GM12878 (cell line): Measurements from ENCODE around the gene COTL1. TPM values are rescaled to one million over a fixed set of nuclear protein-coding genes. Genes with fewer than 3 reads are reported as not detected.

ENCODE experiments used
- ATAC-seq: fragments of 200-7000 bp; cut with Tn5 transposase; 3 replicates; pipeline ENCODE4 v1.9.1; 2020; ENCODE audit warnings: mild to moderate bottlenecking, moderate library complexity
- BruUV-seq: library from RNA; stranded (reverse); fragments of 400-500 nt; replicated peaks from 2 replicates; lab custom pipeline; 2021; lab: Mats Ljungman, UMichigan
- CTCF ChIA-PET: fragments of 300-600 bp; sonication (Branson Sonifier 250); formaldehyde crosslinking; extraction: SDS; loops from one replicate; lab custom pipeline; 2021; ENCODE audit warnings: inconsistent platforms; lab: Yijun Ruan, JAX
- POLR2A ChIA-PET: fragments of 350-600 bp; formaldehyde crosslinking; extraction: SDS; loops from one replicate; lab custom pipeline; 2021; ENCODE audit warnings: inconsistent platforms; lab: Charles Lee
- RAD21 ChIA-PET: fragments of 300-600 bp; sonication (Branson Sonifier 250); formaldehyde crosslinking; loops from one replicate; lab custom pipeline; 2023; ENCODE audit warnings: antibody characterized with exemption; ENCODE audit not compliant: unreplicated experiment; lab: Charles Lee
- SMC1A ChIA-PET: fragments of 300-600 bp; sonication (Branson Sonifier 250); formaldehyde crosslinking; loops from one replicate; lab custom pipeline; 2023; ENCODE audit not compliant: unreplicated experiment, uncharacterized antibody; lab: Charles Lee
- DNase-seq: peaks from one replicate; pipeline ENCODE4 v3.0.0-alpha.2; 2011; ENCODE audit warnings: low read depth, low spot score
- FAIRE-seq: peaks from 3 replicates; lab custom pipeline; 2011; peaks lifted over from hg19 to GRCh38; lab: Jason Lieb, UNC
- H2AFZ ChIP-seq: 2 replicates; pipeline ENCODE4 v1.6.0; 2011; ENCODE audit warnings: low read depth, low read length, control low read depth; ENCODE audit not compliant: control insufficient read depth
- H3K27ac ChIP-seq: 2 replicates; pipeline ENCODE4 v1.5.1; 2011; ENCODE audit warnings: control low read depth; ENCODE audit not compliant: control insufficient read depth, insufficient read depth
- H3K27me3 ChIP-seq, 2 experiments: replicated peaks in 1 of 2; 2 replicates each; pipeline versions ENCODE4 v1.6.0 to v1.6.1; 2011; ENCODE audit warnings: low read length in 1 of 2; ENCODE audit not compliant: control insufficient read depth in 2 of 2, insufficient read depth in 2 of 2
- H3K36me3 ChIP-seq, 2 experiments: 2 replicates each; pipeline ENCODE4 v1.5.1; 2011; ENCODE audit warnings: low read length in 1 of 2; ENCODE audit not compliant: control insufficient read depth in 2 of 2, insufficient read depth in 2 of 2
- H3K4me1 ChIP-seq: 2 replicates; pipeline ENCODE4 v1.6.1; 2011; ENCODE audit warnings: mild to moderate bottlenecking, low read length, moderate library complexity, mixed read lengths; ENCODE audit not compliant: control insufficient read depth, insufficient read depth
- H3K4me2 ChIP-seq: 2 replicates; pipeline ENCODE4 v1.6.0; 2011; ENCODE audit warnings: control low read depth; ENCODE audit not compliant: control insufficient read depth, insufficient read depth
- H3K4me3 ChIP-seq: fragments of 200-600 bp; sonication (generic); 2 replicates; pipeline ENCODE4 v1.5.1; 2016
- H3K79me2 ChIP-seq: 2 replicates; pipeline ENCODE4 v1.6.0; 2011; ENCODE audit warnings: low read length; ENCODE audit not compliant: control insufficient read depth, insufficient read depth
- H3K9ac ChIP-seq: 2 replicates; pipeline ENCODE4 v1.8.0; 2011; ENCODE audit warnings: low read length, control low read depth, mixed read lengths; ENCODE audit not compliant: control insufficient read depth, insufficient read depth
- H3K9me3 ChIP-seq: replicated peaks from 3 replicates; pipeline ENCODE4 v1.5.1; 2011; ENCODE audit warnings: mild to moderate bottlenecking, low read length; ENCODE audit not compliant: control insufficient read depth, insufficient read depth
- H4K20me1 ChIP-seq: 2 replicates; pipeline ENCODE4 v1.6.0; 2011; ENCODE audit not compliant: control insufficient read depth, insufficient read depth
- CEBPZ ChIP-seq: fragments of 150-350 bp; IDR thresholded peaks from 2 replicates; pipeline ENCODE4 v1.6.1; 2016; ENCODE audit warnings: low read depth, low read length
- JUND ChIP-seq: IDR thresholded peaks from 2 replicates; pipeline ENCODE4 v1.6.1; 2012; ENCODE audit warnings: low read depth, mild to moderate bottlenecking, low read length, improper control_type of control experiment, moderate library complexity
- MTA2 ChIP-seq: fragments of 450-650 bp; IDR thresholded peaks from 2 replicates; pipeline ENCODE4 v1.6.1; 2016; ENCODE audit warnings: low read depth, mild to moderate bottlenecking, moderate library complexity
- NKRF ChIP-seq: fragments of 450-650 bp; conservative IDR thresholded peaks from 2 replicates; pipeline ENCODE4 v1.6.1; 2017; ENCODE audit warnings: mild to moderate bottlenecking, moderate library complexity
- PKNOX1 ChIP-seq: fragments of 450-650 bp; IDR thresholded peaks from 2 replicates; pipeline ENCODE4 v1.6.1; 2016; ENCODE audit warnings: mild to moderate bottlenecking
- SMAD5 ChIP-seq: IDR thresholded peaks from 2 replicates; pipeline ENCODE4 v1.6.1; 2016; ENCODE audit warnings: antibody characterized with exemption, low read depth
- SMC3 ChIP-seq: IDR thresholded peaks from 2 replicates; pipeline ENCODE4 v1.6.1; 2011; ENCODE audit warnings: low read length, improper control_type of control experiment, borderline replicate concordance
- WGBS: methylation state at CpG from one replicate; pipeline ENCODE4 v1.1.6; 2016; ENCODE audit warnings: low lambda C conversion rate; ENCODE audit not compliant: insufficient replicate concordance, insufficient coverage; ENCODE audit errors: missing lambda C conversion rate; 5-methylcytosine and 5-hydroxymethylcytosine counted together
- in situ Hi-C: fragments of 300-500 bp; cut with MboI; formaldehyde crosslinking; loops from 9 replicates; pipeline ENCODE4 v1.14.3; 2018; ENCODE audit warnings: mixed read lengths
- intact Hi-C: fragments of 100-400 bp; cut with micrococcal nuclease; formaldehyde crosslinking; loops from one replicate; pipeline ENCODE4 v1.14.2; 2022; ENCODE audit not compliant: unreplicated experiment
- polyA plus RNA-seq, 11 experiments: library from polyadenylated mRNA; depleted of rRNA in 4 of 11; unstranded in 6 of 11; stranded (reverse) in 5 of 11; fragments of >200 nt; fragmentation: Nextera tagmentation in 4 of 11; fragmentation: Illumina TruSeq in 1 of 11; extraction: Ambion mirVana in 4 of 11; extraction: Trizol in 1 of 11; gene quantifications; 1 replicate in 1 of 11; 2 replicates in 10 of 11; pipeline versions ENCODE4 v1.2.1 to v1.2.3, GENCODE V29; 2011 to 2016; ENCODE audit warnings: inconsistent platforms in 2 of 11, missing spikeins in 2 of 11, low read depth in 1 of 11
- total RNA-seq, 4 experiments: library from RNA; depleted of rRNA in 3 of 4; stranded (reverse); fragments of >200 nt in 3 of 4; fragmentation: Illumina TruSeq in 1 of 4; extraction: Trizol in 1 of 4; gene quantifications; 2 replicates each; pipeline versions ENCODE4 v1.2.1 to v1.2.3, GENCODE V29; 2013 to 2021
- TF ChIP-seq, protein P1 (sequence below): fragments of 450-650 bp; IDR thresholded peaks from 2 replicates; pipeline ENCODE4 v1.6.1; 2016; ENCODE audit warnings: mild to moderate bottlenecking

The COTL1 gene
- total and polyA plus RNA-seq, 10 of the 15 experiments (the other 5 are each of a cell fraction or from before 2014, with no cell fraction given), result 140 to 894 (median 330) TPM

DNA sequence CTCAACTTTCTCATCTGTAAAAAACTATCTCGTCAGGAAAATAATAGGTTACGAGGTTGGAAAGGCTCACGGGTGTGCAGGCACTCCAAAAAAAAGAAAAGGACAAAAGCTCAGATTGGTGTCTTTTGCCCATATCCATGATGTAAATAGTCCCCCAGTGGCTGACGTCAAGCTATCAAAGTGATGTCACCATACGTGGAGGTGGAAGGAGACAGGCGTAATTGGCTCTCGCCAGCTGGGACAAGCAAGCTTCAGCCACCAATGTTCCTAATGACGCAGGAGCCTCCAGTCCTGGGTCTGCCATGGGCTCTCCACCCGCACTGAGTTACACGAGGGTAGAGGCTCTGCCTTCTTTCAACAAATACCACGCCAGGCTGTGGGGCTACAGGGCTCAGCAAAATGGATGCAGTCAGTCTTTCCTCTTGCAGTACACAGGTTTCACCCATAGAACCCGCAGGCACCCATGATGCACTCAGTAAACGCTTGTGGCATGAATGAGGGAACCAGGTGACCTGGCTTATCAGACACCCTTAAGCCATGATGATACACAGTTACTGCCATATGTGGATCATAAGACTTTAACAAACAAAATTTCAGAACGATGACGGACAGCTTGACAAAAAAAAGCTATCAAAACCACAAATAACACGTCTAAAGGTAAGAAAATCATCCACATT, 50.5 kb downstream of the COTL1 start (continued):
- TF ChIP-seq, protein P1, sequence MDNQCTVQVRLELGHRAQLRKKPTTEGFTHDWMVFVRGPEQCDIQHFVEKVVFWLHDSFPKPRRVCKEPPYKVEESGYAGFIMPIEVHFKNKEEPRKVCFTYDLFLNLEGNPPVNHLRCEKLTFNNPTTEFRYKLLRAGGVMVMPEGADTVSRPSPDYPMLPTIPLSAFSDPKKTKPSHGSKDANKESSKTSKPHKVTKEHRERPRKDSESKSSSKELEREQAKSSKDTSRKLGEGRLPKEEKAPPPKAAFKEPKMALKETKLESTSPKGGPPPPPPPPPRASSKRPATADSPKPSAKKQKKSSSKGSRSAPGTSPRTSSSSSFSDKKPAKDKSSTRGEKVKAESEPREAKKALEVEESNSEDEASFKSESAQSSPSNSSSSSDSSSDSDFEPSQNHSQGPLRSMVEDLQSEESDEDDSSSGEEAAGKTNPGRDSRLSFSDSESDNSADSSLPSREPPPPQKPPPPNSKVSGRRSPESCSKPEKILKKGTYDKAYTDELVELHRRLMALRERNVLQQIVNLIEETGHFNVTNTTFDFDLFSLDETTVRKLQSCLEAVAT, result no peak
- TF ChIP-seq SMAD5, result no peak
- TF ChIP-seq JUND, result no peak

GRCh38 chr16:84566545-84567257, 51.2 kb downstream of the COTL1 start:
- peaks cover 44 to 52% of the 10 kb centered on the region in 2 experiments for H3K36me3 ChIP-seq
- no peak overlapping the region for H3K27ac ChIP-seq
- H3K9ac ChIP-seq, result no peak overlapping the region
- ChIA-PET CTCF (no interaction called here), SMC1A (no interaction called here), RAD21 (no interaction called here), POLR2A (interaction anchor here (0.6 to 0.8 kb wide), 2 partner anchors 25 to 49 kb away, joined by 3 read pairs; no protein-coding TSS in a partner anchor)
- no peak overlapping the region for H3K4me2 ChIP-seq
- peaks cover 27% of the 10 kb centered on the region for H3K4me1 ChIP-seq
- BruUV-seq, result no TSS peak
- H3K9me3 ChIP-seq, result peaks cover 10% of the 10 kb centered on the region; the same call in 2 of the 3 replicates
- in situ Hi-C loops (no loop called here), intact Hi-C loops (no loop called here)
- H2AFZ ChIP-seq, result no peak overlapping the region
- no peaks in the 10 kb centered on the region for H4K20me1 ChIP-seq
- DNase-seq (no peak), ATAC-seq (no peak), FAIRE-seq (no peak)
- H3K79me2 ChIP-seq, result peaks cover 29% of the 10 kb centered on the region
- no peak overlapping the region for H3K4me3 ChIP-seq
- over 99% methylated on average over 18 of the region's 21 CpGs for whole genome bisulfite sequencing
- no peak for TF ChIP-seq NKRF
- no peak for TF ChIP-seq CEBPZ
- no peak for TF ChIP-seq PKNOX1
- TF ChIP-seq MTA2, result no peak
- TF ChIP-seq SMC3, result no peak
- H3K27me3 ChIP-seq, result no peaks in the 10 kb centered on the region
